ENCODE measurements around the gene GPR162. TPM values are rescaled to one million over a fixed set of nuclear protein-coding genes. Genes with fewer than 3 reads are reported as not detected.

The GPR162 gene
- total RNA-seq, 2 experiments from 2014 or later = not detected

- POLR2A ChIA-PET = no interaction called here
Observed at GRCh38 chr12:6846316-6846869, 24.8 kb downstream of the GPR162 start.

DNA sequence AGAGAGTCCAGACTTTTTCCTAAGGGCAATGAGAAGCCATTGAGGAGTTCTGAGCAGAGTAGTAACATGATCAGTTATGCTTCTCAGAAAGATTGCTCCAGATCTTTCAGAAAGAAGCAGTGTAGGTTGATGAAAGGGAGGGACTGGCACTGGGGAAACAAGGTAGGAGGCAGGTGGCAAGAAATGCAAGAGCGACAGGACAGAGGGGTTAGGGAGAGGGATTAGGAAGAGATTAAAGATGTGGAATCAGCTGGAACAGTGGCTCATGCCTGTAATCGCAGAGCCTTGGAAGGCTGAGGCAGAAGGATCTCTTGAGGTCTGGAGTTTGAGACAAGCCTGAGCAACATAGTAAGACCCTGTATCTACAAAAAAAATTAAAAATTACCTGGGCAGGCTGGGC lies 26.1 kb downstream of the GPR162 start:
- H3K4me2 ChIP-seq (ENCODE audit: low read length) = no peak overlapping the region
- no peak for TF ChIP-seq CTCF (conservative IDR thresholded peaks at IDR 0.05; ENCODE audit: low read length)
- TF ChIP-seq EZH2phosphoT487 (IDR thresholded peaks at IDR 0.05; ENCODE audit: borderline replicate concordance, low read depth, low read length) = no peak
- ChIA-PET CTCF (ENCODE audit: unreplicated experiment) (interaction anchor here (1.4 kb wide), 1 partner anchor 25 kb away, joined by 3 read pairs; the partner anchor contains the start of gene SPSB2), POLR2A (interaction anchor here (1.9 kb wide), 1 partner anchor 8 kb away, joined by 11 read pairs; the partner anchor contains the start of gene GNB3)
- H4K20me1 ChIP-seq (ENCODE audit: insufficient read depth, low read length) = no peaks in the 10 kb centered on the region
- intact Hi-C loops (cut with micrococcal nuclease; ENCODE audit: unreplicated experiment) = no loop called here
- H3K4me3 ChIP-seq (ENCODE audit: low read depth, low read length, poor library complexity, severe bottlenecking) = no peak overlapping the region
- peaks cover 64% of the 10 kb centered on the region for H3K36me3 ChIP-seq (ENCODE audit: insufficient read depth, low read length)
- no peak for DNase-seq (ENCODE audit: low spot score)
- H3K9me2 ChIP-seq (ENCODE audit: insufficient read depth, low read length) = no peaks in the 10 kb centered on the region
- no peaks in the 10 kb centered on the region for H3K9me3 ChIP-seq (ENCODE audit: low read length)
- H3K4me1 ChIP-seq (ENCODE audit: insufficient read depth, low read length, poor library complexity, severe bottlenecking) = peaks cover 34% of the 10 kb centered on the region
- H2AFZ ChIP-seq (ENCODE audit: low read length) = no peak overlapping the region
- H3K27ac ChIP-seq (ENCODE audit: low read depth, low read length, poor library complexity, severe bottlenecking) = no peak overlapping the region
- no TSS peak for BruUV-seq (replicated peaks)
- peaks cover 23% of the 10 kb centered on the region for H3K79me2 ChIP-seq (ENCODE audit: insufficient read depth, low read depth, low read length)

More at GRCh38 chr12:6846316-6846869, 24.8 kb downstream of the GPR162 start:
- Histone ChIP-seq H3K79me2 (ENCODE audit: insufficient read depth, low read depth, low read length) (peaks cover 23% of the 10 kb centered on the region), H3K4me2 (ENCODE audit: low read length) (no peak overlapping the region), H3K9me3 (ENCODE audit: low read length) (no peaks in the 10 kb centered on the region), H2AFZ (ENCODE audit: low read length) (no peak overlapping the region), H3K9me2 (ENCODE audit: insufficient read depth, low read length) (no peaks in the 10 kb centered on the region), H3K36me3 (ENCODE audit: insufficient read depth, low read length) (peaks cover 64% of the 10 kb centered on the region), H3K4me1 (ENCODE audit: insufficient read depth, low read length, poor library complexity, severe bottlenecking) (peaks cover 40% of the 10 kb centered on the region), H3K4me3 (ENCODE audit: low read depth, low read length, poor library complexity, severe bottlenecking) (no peak overlapping the region), H3K27ac (ENCODE audit: low read depth, low read length, poor library complexity, severe bottlenecking) (no peak overlapping the region), H4K20me1 (ENCODE audit: insufficient read depth, low read length) (no peaks in the 10 kb centered on the region)
- no peak for DNase-seq (ENCODE audit: low spot score)
- CTCF ChIA-PET (ENCODE audit: unreplicated experiment) = interaction anchor here (1.4 kb wide), 1 partner anchor 26 kb away, joined by 3 read pairs; the partner anchor contains the start of gene SPSB2
- intact Hi-C loops (cut with micrococcal nuclease; ENCODE audit: unreplicated experiment) = no loop called here
- BruUV-seq (replicated peaks) = no TSS peak
- TF ChIP-seq CTCF (conservative IDR thresholded peaks at IDR 0.05; ENCODE audit: low read length) (no peak), EZH2phosphoT487 (IDR thresholded peaks at IDR 0.05; ENCODE audit: borderline replicate concordance, low read depth, low read length) (no peak)

DNA sequence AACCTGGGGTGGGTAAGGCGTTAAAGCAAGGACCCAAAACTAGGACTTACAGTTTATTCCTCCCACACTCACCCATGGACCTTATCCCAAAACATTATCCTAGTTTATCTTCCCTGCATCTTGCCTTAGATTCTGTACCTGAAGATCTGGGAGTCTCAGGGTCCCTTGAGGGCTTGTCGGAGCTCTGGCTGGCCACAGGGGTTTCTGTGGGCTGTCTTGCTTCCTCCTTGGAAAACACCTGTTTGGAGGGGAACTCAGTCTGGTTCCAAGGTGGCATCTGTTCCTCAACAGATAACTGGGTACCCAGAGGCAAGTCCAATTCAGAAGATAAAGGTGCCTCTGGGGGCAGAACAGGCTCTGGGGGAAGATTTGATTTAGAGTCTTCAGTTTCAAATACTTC lies 27.8 kb downstream of the GPR162 start:
- no TSS peak for BruUV-seq (replicated peaks)
- Histone ChIP-seq H4K20me1 (ENCODE audit: insufficient read depth, low read length) (peaks cover 6% of the 10 kb centered on the region), H3K4me1 (ENCODE audit: insufficient read depth, low read length, poor library complexity, severe bottlenecking) (peaks cover 35% of the 10 kb centered on the region), H3K4me3 (ENCODE audit: low read depth, low read length, poor library complexity, severe bottlenecking) (peak overlapping the region; percentile 93), H3K36me3 (ENCODE audit: insufficient read depth, low read length) (peaks cover 67% of the 10 kb centered on the region), H3K79me2 (ENCODE audit: insufficient read depth, low read depth, low read length) (peaks cover 40% of the 10 kb centered on the region), H2AFZ (ENCODE audit: low read length) (no peak overlapping the region), H3K4me2 (ENCODE audit: low read length) (peak overlapping the region; percentile 73), H3K27ac (ENCODE audit: low read depth, low read length, poor library complexity, severe bottlenecking) (no peak overlapping the region), H3K9me2 (ENCODE audit: insufficient read depth, low read length) (no peaks in the 10 kb centered on the region), H3K9me3 (ENCODE audit: low read length) (no peaks in the 10 kb centered on the region)
- ChIA-PET CTCF (ENCODE audit: unreplicated experiment) (interaction anchor here (2.9 kb wide), 1 partner anchor 23 kb away, joined by 9 read pairs; the partner anchor contains the start of gene SPSB2), POLR2A (interaction anchor here (0.8 to 6.0 kb wide), 2 partner anchors 9 to 15 kb away, joined by 3 to 101 read pairs; partner anchors contain the start of gene GNB3)
- TF ChIP-seq EZH2phosphoT487 (IDR thresholded peaks at IDR 0.05; ENCODE audit: borderline replicate concordance, low read depth, low read length) = no peak
- TF ChIP-seq CTCF (conservative IDR thresholded peaks at IDR 0.05; ENCODE audit: low read length) = no peak
- no peak for DNase-seq (ENCODE audit: low spot score)
- intact Hi-C loops (cut with micrococcal nuclease; ENCODE audit: unreplicated experiment) = no loop called here
